GM12892 (cell line): ENCODE data around the gene CBLN2.

Experiments
- POLR2A ChIP-seq: IDR thresholded peaks from 2 replicates; pipeline ENCODE4 v1.6.1; 2011; ENCODE audit warnings: low read depth, low read length, control low read depth
- POLR2AphosphoS5 ChIP-seq: IDR thresholded peaks from 2 replicates; pipeline ENCODE4 v1.6.1; 2011; ENCODE audit warnings: low read depth, low read length, control low read depth
- TAF1 ChIP-seq: IDR thresholded peaks from 2 replicates; pipeline ENCODE4 v1.6.1; 2011; ENCODE audit warnings: low read depth, mild to moderate bottlenecking, control low read depth, low read length, borderline replicate concordance

- TF ChIP-seq POLR2AphosphoS5 = no peak
- no peak for TF ChIP-seq TAF1
- TF ChIP-seq POLR2A = no peak
These were observed 1.8 kb downstream of the CBLN2 start for GRCh38 chr18:72542342-72542741.
